ENCODE data around the gene COPZ2. TPM values are rescaled to one million over a fixed set of nuclear protein-coding genes. Genes with fewer than 3 reads are reported as not detected.

COPZ2 gene
- total and polyA plus RNA-seq, 9 of the 15 experiments (the other 6 are each of a cell fraction or from before 2014, with no cell fraction given), result 0.22 to 0.49 TPM; not detected in 7

- no peak overlapping the region for H3K27ac ChIP-seq (ENCODE audit: extremely low read depth, low read depth, low read length)
- intact Hi-C loops (cut with micrococcal nuclease) (no loop called here), in situ Hi-C loops (cut with MboI) (no loop called here)
- 5% methylated on average over 2 of the region's 3 CpGs for WGBS (ENCODE audit: insufficient coverage, low coverage, missing lambda C conversion rate)
- DNase-seq (ENCODE audit: extremely low read depth in 1 of 4, low spot score in 3 of 4) (no peak), ATAC-seq (no peak), FAIRE-seq (no peak)
- H3K4me1 ChIP-seq (replicated peaks in 1 of 2; ENCODE audit: control insufficient read depth in 2 of 2, insufficient read depth in 2 of 2, low read length in 2 of 2), result peaks cover 15 to 20% of the 10 kb centered on the region in 2 experiments
- H3K9me3 ChIP-seq (replicated peaks; ENCODE audit: control insufficient read depth, insufficient read depth, low read depth, low read length), result no peaks in the 10 kb centered on the region; the same call in 1 of the 2 replicates
- no peaks in the 10 kb centered on the region for H3K79me2 ChIP-seq (ENCODE audit: control insufficient read depth, insufficient read depth, low read length)
- H3K9ac ChIP-seq (ENCODE audit: insufficient read depth in 1 of 2, low read depth in 2 of 2, low read length in 2 of 2), result 0 out of 4 replicates have a peak overlapping the region, but pooled peaks of 1 of the 2 experiments have one; percentile 3
- peak overlapping the region; percentile 79 for H2AFZ ChIP-seq (ENCODE audit: low read depth, low read length)
- no peak overlapping the region for H3K4me3 ChIP-seq
- no peak overlapping the region for H3K4me2 ChIP-seq (ENCODE audit: insufficient read depth, low read length)
- ChIA-PET CTCF (ENCODE audit: low intra/inter-chr PET ratio) (no interaction called here), POLR2A (no interaction called here)
- no peak for TF ChIP-seq CREB3L1 (IDR thresholded peaks at IDR 0.05; ENCODE audit: borderline replicate concordance, low read depth)
- no peak for TF ChIP-seq USF2 (CRISPR knock-in tag; IDR thresholded peaks at IDR 0.05)
- TF ChIP-seq ZNF507 (tag; conservative IDR thresholded peaks at IDR 0.05), result no peak
- no peak for TF ChIP-seq MNT (conservative IDR thresholded peaks at IDR 0.05)
- no peak for TF ChIP-seq ZNF830 (CRISPR knock-in tag; IDR thresholded peaks at IDR 0.05)
- TF ChIP-seq TFE3 (CRISPR knock-in tag; IDR thresholded peaks at IDR 0.05), result no peak
- no peak for TF ChIP-seq MCM2 (IDR thresholded peaks at IDR 0.05; ENCODE audit: low read depth)
- no peak for TF ChIP-seq POLR2B (IDR thresholded peaks at IDR 0.05; ENCODE audit: low read depth, partially characterized antibody)
- TF ChIP-seq ZNF311 (CRISPR knock-in tag; IDR thresholded peaks at IDR 0.05), result no peak
- no peak for TF ChIP-seq KDM4B (IDR thresholded peaks at IDR 0.05; ENCODE audit: borderline replicate concordance in 2 of 2, low read depth in 1 of 2)
- TF ChIP-seq TRIM28 (IDR thresholded peaks at IDR 0.05), result no peak
- no peak for TF ChIP-seq SP1 (CRISPR knock-in tag; IDR thresholded peaks at IDR 0.05)
- no peak for TF ChIP-seq SPI1 (IDR thresholded peaks at IDR 0.05; ENCODE audit: borderline replicate concordance, low read depth, low read length)
- no peak for TF ChIP-seq STAT5B (CRISPR knock-in tag; IDR thresholded peaks at IDR 0.05)
- TF ChIP-seq ZNF316 (IDR thresholded peaks at IDR 0.05), result no peak
- TF ChIP-seq PYGO2 (tag; IDR thresholded peaks at IDR 0.05), result no peak
- no peak for TF ChIP-seq SAFB (IDR thresholded peaks at IDR 0.05; ENCODE audit: borderline replicate concordance, low read depth, low read length)
- TF ChIP-seq WHSC1 (IDR thresholded peaks at IDR 0.05; ENCODE audit: low read length), result no peak
- TF ChIP-seq EWSR1 (IDR thresholded peaks at IDR 0.05; ENCODE audit: borderline replicate concordance, low read depth, partially characterized antibody), result no peak
- no peaks in the 10 kb centered on the region for H3K9me1 ChIP-seq (ENCODE audit: control insufficient read depth, insufficient read depth, low read length)
- no peaks in the 10 kb centered on the region for H3K27me3 ChIP-seq (ENCODE audit: control insufficient read depth in 2 of 2, insufficient read depth in 2 of 2, low read length in 2 of 2)
- H4K20me1 ChIP-seq (replicated peaks; ENCODE audit: control insufficient read depth, insufficient read depth, low read length), result no peaks in the 10 kb centered on the region
- no peaks in the 10 kb centered on the region for H3K36me3 ChIP-seq (ENCODE audit: control insufficient read depth, insufficient read depth, low read length)
- no TSS peak for BruUV-seq (replicated peaks)
Observed at GRCh38 chr17:48004983-48005382, 32.6 kb downstream of the COPZ2 start.

Measured in K562 (cell line).